ENCODE results near the gene PCDH9. TPM values are rescaled to one million over a fixed set of nuclear protein-coding genes. Genes with fewer than 3 reads are reported as not detected.

Gene PCDH9
- total RNA-seq, 4 donors from 2014 or later = 0.64 to 1.1 (median 0.82) TPM

DNA sequence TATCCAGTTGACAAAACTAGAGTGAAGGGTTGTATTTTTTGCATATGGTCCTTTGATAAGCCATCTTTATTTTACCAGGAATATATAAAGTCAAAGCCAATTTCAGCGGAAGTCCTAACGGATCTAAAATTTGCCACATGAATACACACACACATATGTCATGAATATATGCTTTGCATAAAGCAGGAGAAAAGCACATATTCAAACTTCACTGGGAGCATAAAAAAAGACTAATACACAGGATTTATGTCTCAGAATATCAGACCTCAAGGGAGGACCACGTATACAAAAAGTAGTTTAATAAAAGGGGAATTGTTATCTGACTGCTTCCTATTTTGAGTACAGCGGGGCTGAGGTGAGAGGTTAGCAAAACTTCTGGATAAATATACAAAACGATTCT lies 308.7 kb downstream of the PCDH9 start:
- no peaks in the 10 kb centered on the region for H3K27me3 ChIP-seq
- no peaks in the 10 kb centered on the region for H3K9me3 ChIP-seq
- TF ChIP-seq POLR2AphosphoS5 (IDR thresholded peaks at IDR 0.05) (no peak), EP300 (IDR thresholded peaks at IDR 0.05) (no peak), POLR2A (IDR thresholded peaks at IDR 0.05) (no peak)
- TF ChIP-seq, protein P1, sequence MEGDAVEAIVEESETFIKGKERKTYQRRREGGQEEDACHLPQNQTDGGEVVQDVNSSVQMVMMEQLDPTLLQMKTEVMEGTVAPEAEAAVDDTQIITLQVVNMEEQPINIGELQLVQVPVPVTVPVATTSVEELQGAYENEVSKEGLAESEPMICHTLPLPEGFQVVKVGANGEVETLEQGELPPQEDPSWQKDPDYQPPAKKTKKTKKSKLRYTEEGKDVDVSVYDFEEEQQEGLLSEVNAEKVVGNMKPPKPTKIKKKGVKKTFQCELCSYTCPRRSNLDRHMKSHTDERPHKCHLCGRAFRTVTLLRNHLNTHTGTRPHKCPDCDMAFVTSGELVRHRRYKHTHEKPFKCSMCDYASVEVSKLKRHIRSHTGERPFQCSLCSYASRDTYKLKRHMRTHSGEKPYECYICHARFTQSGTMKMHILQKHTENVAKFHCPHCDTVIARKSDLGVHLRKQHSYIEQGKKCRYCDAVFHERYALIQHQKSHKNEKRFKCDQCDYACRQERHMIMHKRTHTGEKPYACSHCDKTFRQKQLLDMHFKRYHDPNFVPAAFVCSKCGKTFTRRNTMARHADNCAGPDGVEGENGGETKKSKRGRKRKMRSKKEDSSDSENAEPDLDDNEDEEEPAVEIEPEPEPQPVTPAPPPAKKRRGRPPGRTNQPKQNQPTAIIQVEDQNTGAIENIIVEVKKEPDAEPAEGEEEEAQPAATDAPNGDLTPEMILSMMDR (IDR thresholded peaks at IDR 0.05) = no peak
- H3K4me1 ChIP-seq = no peaks in the 10 kb centered on the region
- H3K36me3 ChIP-seq = no peaks in the 10 kb centered on the region
- no peak for DNase-seq (ENCODE audit: low spot score in 2 of 2)
- whole genome bisulfite sequencing = 62% methylated on average over 5 of the region's 5 CpGs
- H3K27ac ChIP-seq = no peak overlapping the region
- H3K4me3 ChIP-seq = no peak overlapping the region

DNA sequence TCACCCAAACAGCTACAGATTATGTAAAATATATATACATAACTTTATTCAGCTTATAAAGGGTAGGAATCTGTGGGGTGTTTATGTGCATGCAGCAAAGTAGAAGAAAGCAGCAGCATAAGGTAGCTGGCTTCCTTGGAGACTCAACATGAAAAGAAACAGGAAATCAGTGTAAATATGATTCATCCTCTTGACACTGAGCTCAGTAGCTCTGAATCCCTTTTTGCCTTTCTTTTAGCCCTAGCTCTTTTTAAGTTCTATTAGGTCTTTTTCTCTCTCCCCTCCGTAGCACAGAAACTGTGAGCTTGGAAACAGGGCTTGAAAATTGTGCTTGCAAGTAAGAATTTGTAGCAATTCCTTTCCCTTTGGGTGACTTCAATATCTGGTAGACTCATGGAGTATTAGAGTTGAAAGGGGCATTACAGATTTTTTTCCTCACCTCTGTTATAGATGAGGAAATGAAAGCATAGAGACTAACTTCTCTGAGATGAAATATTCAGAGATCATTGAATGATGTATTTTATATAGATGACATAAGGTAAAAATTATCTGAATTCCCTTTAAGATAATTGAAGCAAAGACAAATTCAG lies 314.4 kb downstream of the PCDH9 start:
- TF ChIP-seq POLR2A (IDR thresholded peaks at IDR 0.05) (no peak), EP300 (IDR thresholded peaks at IDR 0.05) (no peak), POLR2AphosphoS5 (IDR thresholded peaks at IDR 0.05) (no peak)
- TF ChIP-seq, protein P1 (IDR thresholded peaks at IDR 0.05) = no peak
- H3K27me3 ChIP-seq = no peaks in the 10 kb centered on the region
- H3K9me3 ChIP-seq = no peaks in the 10 kb centered on the region
- H3K4me1 ChIP-seq = no peaks in the 10 kb centered on the region
- WGBS = 54% methylated on average over 1 of the region's 1 CpG
- H3K36me3 ChIP-seq = no peaks in the 10 kb centered on the region
- no peak overlapping the region for H3K4me3 ChIP-seq
- no peak for DNase-seq (ENCODE audit: low spot score in 2 of 2)
- no peak overlapping the region for H3K27ac ChIP-seq

DNA sequence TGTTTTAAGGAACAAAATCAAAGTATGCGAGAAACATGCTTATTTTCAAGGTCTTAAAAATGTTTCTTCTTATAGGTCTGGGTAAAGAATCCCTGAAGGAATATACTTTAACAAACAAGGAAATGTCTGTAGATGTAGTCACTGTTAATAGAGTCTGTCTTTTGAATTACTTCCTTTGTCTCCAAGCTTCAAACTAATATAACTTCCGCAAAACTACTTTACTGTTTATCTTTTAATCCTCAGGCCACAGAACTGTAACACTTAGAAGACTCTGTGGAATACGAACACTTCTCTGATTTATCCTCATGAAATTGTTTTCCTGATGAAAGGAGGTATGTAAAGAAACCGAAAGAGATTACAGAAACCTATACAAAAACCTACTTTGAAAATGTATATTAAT lies 316.0 kb downstream of the PCDH9 start:
- TF ChIP-seq POLR2A (IDR thresholded peaks at IDR 0.05) = no peak
- TF ChIP-seq EP300 (IDR thresholded peaks at IDR 0.05) = no peak
- TF ChIP-seq POLR2AphosphoS5 (IDR thresholded peaks at IDR 0.05) = no peak
- TF ChIP-seq, protein P1 (IDR thresholded peaks at IDR 0.05) = no peak
- Histone ChIP-seq H3K36me3 (no peaks in the 10 kb centered on the region), H3K27ac (no peak overlapping the region), H3K4me3 (no peak overlapping the region), H3K27me3 (no peaks in the 10 kb centered on the region), H3K9me3 (no peaks in the 10 kb centered on the region), H3K4me1 (no peaks in the 10 kb centered on the region)
- no peak for DNase-seq (ENCODE audit: low spot score in 2 of 2)
- WGBS = 64% methylated on average over 4 of the region's 4 CpGs

DNA sequence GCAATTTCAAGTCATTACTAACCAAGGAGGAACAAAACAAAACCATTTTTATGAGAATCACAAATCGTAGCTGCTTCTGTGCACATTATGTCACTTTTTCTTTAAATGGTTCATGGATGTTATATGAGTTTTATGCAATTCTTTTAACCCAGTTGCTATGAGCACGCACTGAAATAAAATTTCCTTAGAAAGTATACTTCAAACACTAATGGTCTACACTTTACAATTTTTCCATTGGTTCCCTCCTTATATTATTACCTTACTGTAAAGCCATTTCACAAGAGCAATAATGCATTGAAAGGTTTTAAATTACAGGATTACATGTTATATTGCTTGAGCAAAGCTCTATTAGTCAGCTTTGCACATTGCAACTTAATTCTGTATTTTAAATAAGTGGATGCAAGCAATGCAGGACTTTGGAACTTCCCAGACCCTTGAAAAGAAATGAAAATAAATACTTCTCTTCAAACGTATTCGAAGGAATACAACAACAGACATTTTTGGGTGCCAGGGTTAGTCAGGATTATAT lies 318.7 kb downstream of the PCDH9 start:
- H3K4me3 ChIP-seq = no peak overlapping the region
- H3K4me1 ChIP-seq = no peaks in the 10 kb centered on the region
- TF ChIP-seq POLR2A (IDR thresholded peaks at IDR 0.05) (no peak), POLR2AphosphoS5 (IDR thresholded peaks at IDR 0.05) (no peak), EP300 (IDR thresholded peaks at IDR 0.05) (no peak)
- TF ChIP-seq, protein P1 (IDR thresholded peaks at IDR 0.05) = no peak
- H3K36me3 ChIP-seq = no peaks in the 10 kb centered on the region
- no peak for DNase-seq (ENCODE audit: low spot score in 2 of 2)
- H3K9me3 ChIP-seq = no peaks in the 10 kb centered on the region
- WGBS = 83% methylated on average over 4 of the region's 4 CpGs
- no peaks in the 10 kb centered on the region for H3K27me3 ChIP-seq
- no peak overlapping the region for H3K27ac ChIP-seq

DNA sequence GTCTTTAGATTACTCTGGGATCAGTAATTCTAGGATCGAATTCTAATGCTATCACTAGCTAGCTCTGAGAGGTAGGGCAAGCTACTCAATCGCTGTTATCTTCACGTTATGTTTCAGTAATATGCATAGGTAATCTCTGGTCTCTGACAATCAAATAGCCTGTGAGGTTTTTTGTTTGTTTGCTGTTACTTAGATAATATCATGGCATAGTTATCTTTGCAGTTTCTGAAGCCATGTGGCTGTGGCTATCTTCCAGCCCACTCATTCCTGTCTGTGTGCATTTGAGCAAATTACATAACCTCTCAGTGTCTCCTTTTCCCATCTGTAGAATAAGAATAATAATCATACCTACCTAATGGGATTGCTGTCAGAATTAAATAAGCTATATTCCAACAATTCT lies 330.2 kb downstream of the PCDH9 start:
- TF ChIP-seq, protein P1 (IDR thresholded peaks at IDR 0.05) = no peak
- TF ChIP-seq POLR2A (IDR thresholded peaks at IDR 0.05) (no peak), POLR2AphosphoS5 (IDR thresholded peaks at IDR 0.05) (no peak), EP300 (IDR thresholded peaks at IDR 0.05) (no peak)

More for the DNA sequence above, 330.2 kb downstream of the PCDH9 start:
- Histone ChIP-seq H3K4me1 (no peaks in the 10 kb centered on the region), H3K27ac (no peak overlapping the region), H3K4me3 (no peak overlapping the region), H3K36me3 (no peaks in the 10 kb centered on the region), H3K27me3 (no peaks in the 10 kb centered on the region), H3K9me3 (no peaks in the 10 kb centered on the region)
- 78% methylated on average over 3 of the region's 3 CpGs for WGBS
- no peak for DNase-seq (ENCODE audit: low spot score in 2 of 2)

All from suprapubic skin (tissue), 4 donors.